Measurements from ENCODE around the gene FBXO24.

The FBXO24 gene

GRCh38 chr7:100627238-100627549 is 41.1 kb downstream of the FBXO24 start:
- TF ChIP-seq EZH2phosphoT487 (IDR thresholded peaks at IDR 0.05; ENCODE audit: borderline replicate concordance) (no peak), CTCF (conservative IDR thresholded peaks at IDR 0.05; ENCODE audit: low read length) (no peak)
- Histone ChIP-seq H3K9me3 (ENCODE audit: insufficient read depth, low read depth, low read length) (no peaks in the 10 kb centered on the region), H3K4me3 (ENCODE audit: low read length, poor library complexity, severe bottlenecking) (peak overlapping the region; percentile 80), H4K20me1 (ENCODE audit: insufficient read depth, low read length, poor library complexity, severe bottlenecking) (no peaks in the 10 kb centered on the region), H3K4me1 (ENCODE audit: insufficient read depth, low read length, poor library complexity, severe bottlenecking) (peaks cover 19% of the 10 kb centered on the region), H3K4me2 (ENCODE audit: low read depth, low read length, poor library complexity, severe bottlenecking) (peak overlapping the region; percentile 94), H3K27me3 (ENCODE audit: insufficient read depth, low read length, poor library complexity, severe bottlenecking) (no peaks in the 10 kb centered on the region), H3K36me3 (ENCODE audit: insufficient read depth, low read length) (no peaks in the 10 kb centered on the region), H3K79me2 (ENCODE audit: insufficient read depth, low read length) (peaks cover 8% of the 10 kb centered on the region; the same call in 1 of the 2 replicates), H2AFZ (ENCODE audit: low read length) (no peak overlapping the region), H3K9ac (ENCODE audit: low read depth, low read length, poor library complexity, severe bottlenecking) (peak overlapping the region; percentile 77), H3F3A (ENCODE audit: low read depth) (no peaks in the 10 kb centered on the region; the same call in 1 of the 2 replicates), H3K9me2 (replicated peaks; ENCODE audit: low read depth, low read length) (no peaks in the 10 kb centered on the region)

DNA sequence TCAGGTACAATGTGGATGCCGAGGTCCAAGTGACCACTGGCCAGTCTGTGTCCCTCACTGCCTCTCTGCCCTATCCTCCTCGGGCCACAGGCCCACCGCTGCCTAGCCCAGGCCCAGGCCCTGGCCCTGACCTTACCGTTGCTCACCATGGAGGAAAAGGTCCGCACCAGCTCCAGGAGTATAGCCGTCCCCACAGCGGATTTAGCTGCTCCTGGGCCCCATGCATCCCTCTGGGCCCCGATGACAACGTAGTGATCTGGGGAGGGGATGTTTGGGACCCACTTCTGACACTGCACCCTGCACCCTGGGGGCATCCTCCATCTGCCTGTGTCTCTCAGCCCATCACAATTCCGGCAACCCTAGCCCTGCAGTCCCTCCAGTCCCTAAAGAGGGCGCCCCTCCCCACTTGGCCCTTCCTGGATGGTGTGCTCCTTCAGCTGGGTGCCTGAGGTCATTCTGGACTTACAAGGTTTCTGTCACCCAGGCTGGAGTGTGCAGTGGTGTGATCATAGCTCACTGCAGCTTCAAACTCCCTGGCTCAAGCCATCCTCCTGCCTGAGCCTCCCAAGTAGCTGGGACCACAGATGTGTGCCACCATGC is 43.1 kb downstream of the FBXO24 start:
- no peak overlapping the region for H3K4me2 ChIP-seq (ENCODE audit: low read depth, low read length, poor library complexity, severe bottlenecking)
- TF ChIP-seq CTCF (conservative IDR thresholded peaks at IDR 0.05; ENCODE audit: low read length) = peak; percentile 65
- no peak for TF ChIP-seq EZH2phosphoT487 (IDR thresholded peaks at IDR 0.05; ENCODE audit: borderline replicate concordance)

DNA sequence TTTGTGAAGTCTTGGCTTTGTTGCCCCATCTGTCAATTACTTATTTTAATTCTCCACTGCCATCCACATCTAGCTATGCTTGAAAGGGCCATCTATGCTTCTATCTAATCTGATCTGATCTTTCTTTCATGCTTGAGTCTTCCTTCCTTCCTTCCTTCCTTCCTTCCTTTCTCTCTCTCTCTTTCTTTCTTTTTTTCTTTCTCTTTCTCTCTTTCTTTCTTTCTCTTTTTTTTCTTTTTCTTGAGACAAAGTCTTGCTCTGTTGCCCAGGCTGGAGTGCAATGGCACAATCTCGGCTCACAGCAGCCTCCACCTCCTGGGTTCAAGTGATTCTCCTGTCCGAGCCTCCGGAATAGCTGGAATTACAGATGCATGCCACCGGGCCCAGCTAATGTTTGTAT is 43.9 kb downstream of the FBXO24 start:
- no peak overlapping the region for H3K9ac ChIP-seq (ENCODE audit: low read depth, low read length, poor library complexity, severe bottlenecking)
- no peak for TF ChIP-seq EZH2phosphoT487 (IDR thresholded peaks at IDR 0.05; ENCODE audit: borderline replicate concordance)
- TF ChIP-seq CTCF (conservative IDR thresholded peaks at IDR 0.05; ENCODE audit: low read length) = no peak
- H3K4me2 ChIP-seq (ENCODE audit: low read depth, low read length, poor library complexity, severe bottlenecking) = no peak overlapping the region
- peaks cover 21% of the 10 kb centered on the region for H3K4me1 ChIP-seq (ENCODE audit: insufficient read depth, low read length, poor library complexity, severe bottlenecking)
- H3K9me3 ChIP-seq (ENCODE audit: insufficient read depth, low read depth, low read length) = no peaks in the 10 kb centered on the region
- no peaks in the 10 kb centered on the region for H4K20me1 ChIP-seq (ENCODE audit: insufficient read depth, low read length, poor library complexity, severe bottlenecking)
- no peaks in the 10 kb centered on the region for H3K36me3 ChIP-seq (ENCODE audit: insufficient read depth, low read length)
- H3K27me3 ChIP-seq (ENCODE audit: insufficient read depth, low read length, poor library complexity, severe bottlenecking) = no peaks in the 10 kb centered on the region
- no peaks in the 10 kb centered on the region for H3K9me2 ChIP-seq (replicated peaks; ENCODE audit: low read depth, low read length)
- H3K4me3 ChIP-seq (ENCODE audit: low read length, poor library complexity, severe bottlenecking) = no peak overlapping the region
- no peak overlapping the region for H2AFZ ChIP-seq (ENCODE audit: low read length)
- no peaks in the 10 kb centered on the region; the same call in 1 of the 2 replicates for H3F3A ChIP-seq (ENCODE audit: low read depth)
- H3K79me2 ChIP-seq (ENCODE audit: insufficient read depth, low read length) = peaks cover 8% of the 10 kb centered on the region; the same call in 1 of the 2 replicates

More for the DNA sequence above, 43.1 kb downstream of the FBXO24 start:
- H3K27me3 ChIP-seq (ENCODE audit: insufficient read depth, low read length, poor library complexity, severe bottlenecking) = no peaks in the 10 kb centered on the region
- H3K79me2 ChIP-seq (ENCODE audit: insufficient read depth, low read length) = peaks cover 8% of the 10 kb centered on the region; the same call in 1 of the 2 replicates
- H3K4me3 ChIP-seq (ENCODE audit: low read length, poor library complexity, severe bottlenecking) = no peak overlapping the region
- no peaks in the 10 kb centered on the region for H3K9me3 ChIP-seq (ENCODE audit: insufficient read depth, low read depth, low read length)
- H4K20me1 ChIP-seq (ENCODE audit: insufficient read depth, low read length, poor library complexity, severe bottlenecking) = no peaks in the 10 kb centered on the region
- no peak overlapping the region for H2AFZ ChIP-seq (ENCODE audit: low read length)
- H3F3A ChIP-seq (ENCODE audit: low read depth) = no peaks in the 10 kb centered on the region; the same call in 1 of the 2 replicates
- no peak overlapping the region for H3K9ac ChIP-seq (ENCODE audit: low read depth, low read length, poor library complexity, severe bottlenecking)
- H3K4me1 ChIP-seq (ENCODE audit: insufficient read depth, low read length, poor library complexity, severe bottlenecking) = peaks cover 21% of the 10 kb centered on the region
- H3K36me3 ChIP-seq (ENCODE audit: insufficient read depth, low read length) = no peaks in the 10 kb centered on the region
- no peaks in the 10 kb centered on the region for H3K9me2 ChIP-seq (replicated peaks; ENCODE audit: low read depth, low read length)

Measured in Loucy (cell line).